Left hindlimb (tissue), 1 donor: ENCODE measurements around the gene PHLDA1.

Source experiments
- DNase-seq: peaks from one replicate; pipeline ENCODE4 v3.0.0-alpha.2; 2018

PHLDA1 gene

GRCh38 chr12:76037130-76038103, 5.8 kb upstream of the PHLDA1 start:
- no peak for DNase-seq

GRCh38 chr12:76035045-76035444, 3.5 kb upstream of the PHLDA1 start:
- DNase-seq: no peak

GRCh38 chr12:76033081-76034011, 1.8 kb upstream of the PHLDA1 start:
- no peak for DNase-seq

GRCh38 chr12:76032043-76032981, 736 bp upstream of the PHLDA1 start:
- DNase-seq: peak; percentile 78

- no peak for DNase-seq
Measured at GRCh38 chr12:76031081-76031413, 529 bp downstream of the PHLDA1 start.

- DNase-seq: peak; percentile 70
Measured at GRCh38 chr12:76030341-76031080, 1.1 kb downstream of the PHLDA1 start.

GRCh38 chr12:76029982-76030340, 1.6 kb downstream of the PHLDA1 start:
- no peak for DNase-seq

GRCh38 chr12:76028571-76029277, 2.9 kb downstream of the PHLDA1 start:
- no peak for DNase-seq

GRCh38 chr12:76026643-76027063, 4.9 kb downstream of the PHLDA1 start:
- DNase-seq: no peak

- no peak for DNase-seq
Measured at GRCh38 chr12:76025601-76026575, 5.7 kb downstream of the PHLDA1 start.

- no peak for DNase-seq
Measured at GRCh38 chr12:76024942-76025600, 6.5 kb downstream of the PHLDA1 start.

- no peak for DNase-seq
Measured at GRCh38 chr12:76024102-76024781, 7.3 kb downstream of the PHLDA1 start.

- DNase-seq: no peak
Measured at GRCh38 chr12:76023069-76023690, 8.4 kb downstream of the PHLDA1 start.

GRCh38 chr12:76022506-76022905, 9.1 kb downstream of the PHLDA1 start:
- DNase-seq: no peak

- DNase-seq: no peak
Measured at GRCh38 chr12:76020731-76021672, 10.6 kb downstream of the PHLDA1 start.

- no peak for DNase-seq
Measured at GRCh38 chr12:76020281-76020680, 11.3 kb downstream of the PHLDA1 start.

GRCh38 chr12:76018672-76019071, 12.9 kb downstream of the PHLDA1 start:
- no peak for DNase-seq
